SU-DHL-6 (cell line): Measurements from ENCODE around the gene ATG4A.

Experiments
- H2AFZ ChIP-seq: fragments of 200-600 bp; sonication (generic); 2 replicates; pipeline ENCODE4 v1.6.1; 2014; ENCODE audit warnings: low read depth, mild to moderate bottlenecking, moderate library complexity, mixed read lengths, antibody characterized with exemption, low read length; ENCODE audit not compliant: severe bottlenecking
- H3F3A ChIP-seq: fragments of 200-600 bp; shearing (Covaris generic); 2 replicates; pipeline ENCODE4 v1.6.0; 2016; ENCODE audit warnings: antibody characterized with exemption, mild to moderate bottlenecking; ENCODE audit not compliant: insufficient read depth
- H3K27ac ChIP-seq: fragments of 200-600 bp; sonication (generic); 2 replicates; pipeline ENCODE4 v1.5.1; 2016; ENCODE audit warnings: low read depth, mild to moderate bottlenecking, low read length, moderate library complexity, mixed read lengths
- H3K27me3 ChIP-seq: fragments of 200-600 bp; sonication (generic), shearing (Covaris generic); 2 replicates; pipeline ENCODE4 v1.6.0; 2014; ENCODE audit warnings: mild to moderate bottlenecking, low read length
- H3K36me3 ChIP-seq: fragments of 200-600 bp; sonication (generic); 2 replicates; pipeline ENCODE4 v1.6.1; 2014; ENCODE audit warnings: mild to moderate bottlenecking, low read length, mixed read lengths
- H3K4me2 ChIP-seq: fragments of 300-600, 200-600 bp; shearing (Covaris generic), sonication (generic); 2 replicates; pipeline ENCODE4 v1.6.0; 2014; ENCODE audit warnings: low read length, low read depth, mild to moderate bottlenecking; ENCODE audit not compliant: poor library complexity, severe bottlenecking
- H3K4me3 ChIP-seq: fragments of 200-600 bp; sonication (generic); 2 replicates; pipeline ENCODE4 v1.5.1; 2014; ENCODE audit warnings: antibody characterized with exemption, low read length, mild to moderate bottlenecking, mixed read lengths; ENCODE audit not compliant: insufficient read depth, poor library complexity, severe bottlenecking
- H3K79me2 ChIP-seq: fragments of 200-600 bp; sonication (generic); 2 replicates; pipeline ENCODE4 v1.6.1; 2014; ENCODE audit warnings: mild to moderate bottlenecking, low read length, moderate library complexity; ENCODE audit not compliant: insufficient read depth
- H3K9ac ChIP-seq: fragments of 200-600 bp; sonication (generic); 2 replicates; pipeline ENCODE4 v1.7.0; 2014; ENCODE audit warnings: mild to moderate bottlenecking, low read length
- H3K9me2 ChIP-seq: fragments of 200-600 bp; sonication (generic); replicated peaks from 2 replicates; pipeline ENCODE4 v1.6.1; 2014; ENCODE audit warnings: low read length; ENCODE audit not compliant: insufficient read depth
- H3K9me3 ChIP-seq: fragments of 200-600 bp; sonication (generic); 2 replicates; pipeline ENCODE4 v1.6.1; 2014; ENCODE audit warnings: low read length, mixed read lengths; ENCODE audit not compliant: insufficient read depth
- H4K20me1 ChIP-seq: fragments of 200-600 bp; sonication (generic); 2 replicates; pipeline ENCODE4 v1.6.1; 2014; ENCODE audit warnings: low read depth, mild to moderate bottlenecking, antibody characterized with exemption, low read length, moderate library complexity, mixed read lengths
- CTCF ChIP-seq: fragments of 200-600 bp; sonication (generic); IDR thresholded peaks from one replicate; pipeline ENCODE4 v1.5.1; 2017; ENCODE audit warnings: antibody characterized with exemption, mild to moderate bottlenecking, low read length, moderate library complexity; ENCODE audit not compliant: insufficient read depth, poor library complexity, severe bottlenecking
- EZH2phosphoT487 ChIP-seq: fragments of 200-600 bp; sonication (generic), shearing (Covaris generic); conservative IDR thresholded peaks from 2 replicates; pipeline ENCODE4 v1.6.1; 2018; ENCODE audit warnings: mild to moderate bottlenecking, antibody characterized with exemption, low read length, moderate library complexity, mixed read lengths

Gene ATG4A

GRCh38 chrX:108105473-108105872 is 13.9 kb downstream of the ATG4A start:
- Histone ChIP-seq H3K9me2 (no peaks in the 10 kb centered on the region), H4K20me1 (no peaks in the 10 kb centered on the region), H3K9me3 (no peaks in the 10 kb centered on the region), H3K27ac (no peak overlapping the region), H3F3A (no peaks in the 10 kb centered on the region), H2AFZ (no peak overlapping the region), H3K4me3 (no peak overlapping the region), H3K36me3 (no peaks in the 10 kb centered on the region), H3K4me2 (no peak overlapping the region), H3K27me3 (no peaks in the 10 kb centered on the region), H3K79me2 (no peaks in the 10 kb centered on the region), H3K9ac (no peak overlapping the region)
- TF ChIP-seq CTCF (no peak), EZH2phosphoT487 (no peak)

GRCh38 chrX:108114541-108114940 is 23.0 kb downstream of the ATG4A start:
- no peak overlapping the region for H3K9ac ChIP-seq
- no peak overlapping the region for H3K27ac ChIP-seq
- H3K27me3 ChIP-seq, result no peaks in the 10 kb centered on the region
- H3K9me2 ChIP-seq, result no peaks in the 10 kb centered on the region
- H3K9me3 ChIP-seq, result no peaks in the 10 kb centered on the region
- TF ChIP-seq CTCF, result no peak
- no peak for TF ChIP-seq EZH2phosphoT487
- no peak overlapping the region for H2AFZ ChIP-seq
- H4K20me1 ChIP-seq, result no peaks in the 10 kb centered on the region
- no peaks in the 10 kb centered on the region for H3K36me3 ChIP-seq
- no peak overlapping the region for H3K4me2 ChIP-seq
- H3K4me3 ChIP-seq, result no peak overlapping the region
- no peaks in the 10 kb centered on the region for H3F3A ChIP-seq
- H3K79me2 ChIP-seq, result no peaks in the 10 kb centered on the region

GRCh38 chrX:108117988-108118387 is 26.4 kb downstream of the ATG4A start:
- Histone ChIP-seq H4K20me1 (no peaks in the 10 kb centered on the region), H2AFZ (no peak overlapping the region), H3F3A (no peaks in the 10 kb centered on the region), H3K4me2 (no peak overlapping the region), H3K36me3 (no peaks in the 10 kb centered on the region), H3K27ac (no peak overlapping the region), H3K9ac (no peak overlapping the region), H3K27me3 (no peaks in the 10 kb centered on the region), H3K9me2 (no peaks in the 10 kb centered on the region), H3K79me2 (no peaks in the 10 kb centered on the region), H3K4me3 (no peak overlapping the region), H3K9me3 (no peaks in the 10 kb centered on the region)
- TF ChIP-seq CTCF, result no peak
- TF ChIP-seq EZH2phosphoT487, result no peak

- H3K79me2 ChIP-seq, result no peaks in the 10 kb centered on the region
- no peaks in the 10 kb centered on the region for H3K9me3 ChIP-seq
- no peak overlapping the region for H2AFZ ChIP-seq
- no peak overlapping the region for H3K9ac ChIP-seq
- H3K36me3 ChIP-seq, result no peaks in the 10 kb centered on the region
- H3K9me2 ChIP-seq, result no peaks in the 10 kb centered on the region
- no peak overlapping the region for H3K27ac ChIP-seq
- no peak overlapping the region for H3K4me3 ChIP-seq
- H3F3A ChIP-seq, result no peaks in the 10 kb centered on the region
- TF ChIP-seq CTCF (no peak), EZH2phosphoT487 (no peak)
- no peaks in the 10 kb centered on the region for H4K20me1 ChIP-seq
- H3K4me2 ChIP-seq, result no peak overlapping the region
- no peaks in the 10 kb centered on the region for H3K27me3 ChIP-seq
Measured at GRCh38 chrX:108121291-108121690, 29.7 kb downstream of the ATG4A start.
